DMS153 treated with DMSO at 0.1 percent for 48 hours (cell line): Measurements from ENCODE around the gene HLA-A.

ENCODE experiments used
- DNase-seq: peaks from one replicate; lab custom pipeline; 2025; ENCODE audit not compliant: unreplicated experiment; lab: John Stamatoyannopoulos, UW

Gene HLA-A

DNA sequence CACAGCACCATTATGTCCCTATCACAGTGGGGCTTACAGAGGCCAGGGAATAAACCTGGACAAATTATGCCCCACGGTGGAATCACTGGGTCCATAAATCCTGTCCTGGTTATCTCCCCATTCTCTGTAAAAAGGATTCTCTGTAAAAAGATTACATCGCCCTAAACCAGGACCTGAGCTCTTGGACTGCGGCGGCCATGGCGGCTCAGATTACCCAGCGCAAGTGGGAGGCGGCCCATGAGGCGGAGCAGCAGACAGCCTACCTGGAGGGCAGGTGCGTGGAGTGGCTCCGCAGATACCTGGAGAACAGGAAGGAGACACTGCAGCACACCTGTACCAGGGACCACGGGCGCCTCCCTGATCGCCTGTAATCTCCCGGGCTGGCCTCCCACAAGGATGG, 8.4 kb upstream of the HLA-A start:
- DNase-seq = no peak

DNA sequence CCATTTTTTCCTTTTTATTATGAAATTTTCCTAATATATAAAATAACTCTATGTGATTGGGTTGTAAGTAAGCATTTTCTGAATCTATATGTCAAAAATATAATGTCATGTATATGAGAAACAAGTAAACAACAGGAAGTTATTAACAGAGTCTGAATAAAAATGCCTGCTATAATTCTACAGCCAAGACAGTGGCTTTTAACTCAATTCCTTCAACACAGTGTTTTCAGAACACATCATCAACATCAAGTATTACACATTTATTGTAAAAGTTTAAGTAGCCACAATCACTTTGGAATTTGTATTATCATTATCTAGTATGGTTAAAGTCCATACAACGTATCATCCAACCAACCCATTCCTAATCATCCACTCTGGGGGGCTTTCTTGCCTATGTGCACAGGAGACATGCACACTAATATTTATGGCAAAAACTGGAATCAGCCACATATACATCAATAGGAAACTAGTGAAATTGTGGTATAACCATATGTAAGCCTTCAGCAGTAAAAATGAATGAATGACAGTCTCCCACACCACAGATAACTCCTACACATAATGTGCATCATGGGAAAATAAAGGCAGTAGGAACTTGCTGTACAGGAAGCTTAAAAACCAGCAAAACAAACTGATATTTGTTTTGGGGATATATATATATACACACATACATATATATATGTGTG, 6.9 kb upstream of the HLA-A start:
- no peak for DNase-seq

DNA sequence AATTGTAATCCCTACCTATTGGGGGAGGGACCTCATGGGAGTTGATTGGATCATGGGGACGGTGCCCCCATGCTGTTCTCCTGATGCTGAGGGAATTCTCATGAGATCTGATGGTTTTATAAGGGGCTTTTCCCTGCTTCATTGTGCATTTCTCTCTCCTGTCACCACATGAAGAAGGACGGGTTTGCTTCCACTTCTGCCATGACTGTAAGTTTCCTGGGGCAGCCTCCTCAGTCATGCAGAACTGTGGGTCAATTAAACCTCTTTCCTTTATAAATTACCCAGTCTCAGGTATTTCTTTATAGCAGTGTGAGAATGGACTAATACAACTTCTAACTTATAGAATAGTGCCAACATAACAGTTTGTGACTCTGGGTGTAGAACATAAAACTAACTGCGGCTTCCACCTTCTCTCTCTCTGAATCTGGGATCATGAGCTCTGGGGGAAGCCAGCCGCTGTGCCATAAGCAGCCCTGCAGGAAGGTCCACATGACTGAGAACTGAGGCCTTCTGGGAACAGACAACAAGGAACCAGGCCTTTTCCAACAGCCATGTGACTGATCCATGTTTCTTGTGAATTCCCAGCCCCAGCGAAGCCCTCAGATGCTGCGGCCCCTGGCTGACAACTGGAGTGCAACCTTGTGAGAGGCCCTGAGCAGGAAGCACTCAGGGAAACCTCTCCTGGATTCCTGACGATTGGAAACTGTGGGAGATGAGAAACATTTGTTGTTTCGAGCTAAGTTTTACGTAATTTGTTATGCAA, 3.4 kb upstream of the HLA-A start:
- DNase-seq = no peak

DNA sequence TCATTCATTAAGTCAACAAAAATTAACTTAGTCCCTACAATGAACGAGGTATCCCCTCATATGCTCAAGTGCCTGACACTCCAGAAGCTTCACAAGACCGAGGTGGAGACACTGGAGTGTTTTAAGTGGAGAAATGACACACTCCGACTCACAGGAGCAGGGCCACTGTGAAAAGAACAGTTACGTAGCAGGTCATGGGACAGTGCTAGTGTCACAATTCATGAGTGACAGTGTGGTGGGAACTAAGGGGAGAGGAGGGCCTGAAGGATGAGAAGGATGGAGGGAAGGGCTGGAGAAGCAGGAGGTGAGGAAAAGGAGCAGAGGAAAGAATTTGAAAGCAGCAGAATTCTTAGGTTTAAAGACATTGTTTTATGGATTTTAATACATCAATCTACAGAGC, 1.3 kb upstream of the HLA-A start:
- no peak for DNase-seq

DNA sequence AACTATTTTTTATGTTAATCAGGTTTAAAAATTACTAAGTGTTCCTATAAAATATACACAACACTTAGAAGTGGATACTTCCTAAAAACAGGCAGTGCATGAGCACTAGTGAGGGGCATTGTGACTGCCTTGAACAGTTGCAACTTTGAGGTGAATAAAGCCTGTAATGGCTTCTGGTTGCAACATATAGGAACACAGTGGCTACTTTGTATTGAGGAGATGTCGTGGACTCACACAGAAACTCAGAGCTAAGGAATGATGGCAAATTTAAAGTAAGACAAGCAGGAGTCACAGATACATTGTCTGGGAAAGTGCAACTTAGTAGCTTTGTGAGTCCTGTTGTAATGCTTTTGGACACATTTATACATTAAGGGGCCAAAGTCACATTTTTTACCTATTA, 861 bp upstream of the HLA-A start:
- no peak for DNase-seq

DNA sequence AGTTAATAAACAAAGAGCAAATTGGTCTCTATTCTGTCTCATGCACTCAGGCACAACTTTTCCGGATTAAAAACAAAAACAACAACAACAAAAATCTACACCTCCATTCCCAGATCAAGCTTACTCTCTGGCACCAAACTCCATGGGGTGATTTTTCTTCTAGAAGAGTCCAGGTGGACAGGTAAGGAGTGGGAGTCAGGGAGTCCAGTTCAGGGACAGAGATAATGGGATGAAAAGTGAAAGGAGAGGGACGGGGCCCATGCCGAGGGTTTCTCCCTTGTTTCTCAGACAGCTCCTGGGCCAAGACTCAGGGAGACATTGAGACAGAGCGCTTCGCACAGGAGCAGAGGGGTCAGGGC, 437 bp upstream of the HLA-A start:
- DNase-seq = no peak

DNA sequence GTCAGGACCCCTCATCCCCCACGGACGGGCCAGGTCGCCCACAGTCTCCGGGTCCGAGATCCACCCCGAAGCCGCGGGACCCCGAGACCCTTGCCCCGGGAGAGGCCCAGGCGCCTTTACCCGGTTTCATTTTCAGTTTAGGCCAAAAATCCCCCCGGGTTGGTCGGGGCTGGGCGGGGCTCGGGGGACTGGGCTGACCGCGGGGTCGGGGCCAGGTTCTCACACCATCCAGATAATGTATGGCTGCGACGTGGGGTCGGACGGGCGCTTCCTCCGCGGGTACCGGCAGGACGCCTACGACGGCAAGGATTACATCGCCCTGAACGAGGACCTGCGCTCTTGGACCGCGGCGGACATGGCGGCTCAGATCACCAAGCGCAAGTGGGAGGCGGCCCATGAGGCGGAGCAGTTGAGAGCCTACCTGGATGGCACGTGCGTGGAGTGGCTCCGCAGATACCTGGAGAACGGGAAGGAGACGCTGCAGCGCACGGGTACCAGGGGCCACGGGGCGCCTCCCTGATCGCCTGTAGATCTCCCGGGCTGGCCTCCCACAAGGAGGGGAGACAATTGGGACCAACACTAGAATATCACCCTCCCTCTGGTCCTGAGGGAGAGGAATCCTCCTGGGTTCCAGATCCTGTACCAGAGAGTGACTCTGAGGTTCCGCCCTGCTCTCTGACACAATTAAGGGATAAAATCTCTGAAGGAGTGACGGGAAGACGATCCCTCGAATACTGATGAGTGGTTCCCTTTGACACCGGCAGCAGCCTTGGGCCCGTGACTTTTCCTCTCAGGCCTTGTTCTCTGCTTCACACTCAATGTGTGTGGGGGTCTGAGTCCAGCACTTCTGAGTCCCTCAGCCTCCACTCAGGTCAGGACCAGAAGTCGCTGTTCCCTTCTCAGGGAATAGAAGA, 978 bp downstream of the HLA-A start:
- no peak for DNase-seq

DNA sequence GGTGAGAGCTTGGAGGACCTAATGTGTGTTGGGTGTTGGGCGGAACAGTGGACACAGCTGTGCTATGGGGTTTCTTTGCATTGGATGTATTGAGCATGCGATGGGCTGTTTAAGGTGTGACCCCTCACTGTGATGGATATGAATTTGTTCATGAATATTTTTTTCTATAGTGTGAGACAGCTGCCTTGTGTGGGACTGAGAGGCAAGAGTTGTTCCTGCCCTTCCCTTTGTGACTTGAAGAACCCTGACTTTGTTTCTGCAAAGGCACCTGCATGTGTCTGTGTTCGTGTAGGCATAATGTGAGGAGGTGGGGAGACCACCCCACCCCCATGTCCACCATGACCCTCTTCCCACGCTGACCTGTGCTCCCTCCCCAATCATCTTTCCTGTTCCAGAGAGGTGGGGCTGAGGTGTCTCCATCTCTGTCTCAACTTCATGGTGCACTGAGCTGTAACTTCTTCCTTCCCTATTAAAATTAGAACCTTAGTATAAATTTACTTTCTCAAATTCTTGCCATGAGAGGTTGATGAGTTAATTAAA, 3.0 kb downstream of the HLA-A start:
- no peak for DNase-seq

DNA sequence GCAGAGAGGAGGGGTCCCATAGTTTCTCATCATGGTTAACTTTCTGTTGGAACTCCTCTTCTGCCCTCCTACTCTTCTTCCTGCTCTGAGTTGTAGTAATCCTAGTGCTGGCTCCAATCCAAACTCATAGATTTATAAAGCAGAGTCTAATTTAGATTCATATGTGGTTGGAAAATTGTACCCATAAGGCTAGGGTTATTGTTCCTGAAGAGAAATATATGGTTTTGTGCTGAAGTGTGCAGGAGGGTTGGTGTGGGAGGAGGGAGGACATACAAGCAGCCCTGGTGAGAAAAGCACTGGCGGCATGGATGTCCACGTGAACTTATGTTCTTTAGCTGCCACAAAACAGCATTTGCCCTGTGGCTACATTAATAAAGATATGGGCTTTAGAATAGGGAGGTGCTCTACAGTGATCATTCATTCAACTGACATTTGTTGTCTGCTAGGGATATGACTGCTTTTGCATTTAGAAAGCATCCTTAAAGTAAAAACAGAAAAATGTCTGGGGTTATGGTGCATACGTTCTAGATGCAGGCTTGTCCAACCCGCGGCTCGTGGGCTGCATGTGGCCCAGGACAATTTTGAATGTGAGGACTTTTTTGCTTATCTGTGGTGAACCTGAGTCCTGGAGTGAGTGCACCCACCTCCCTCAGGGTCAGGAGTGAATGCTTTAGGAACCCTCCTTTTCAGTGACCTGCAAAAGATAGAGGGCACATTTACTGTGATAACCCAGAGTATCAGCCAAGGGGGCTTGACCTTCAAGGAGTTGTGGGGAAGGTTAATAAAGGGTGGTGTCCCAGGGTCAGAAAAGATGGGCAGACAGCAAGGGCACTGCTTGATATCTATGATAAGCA, 4.1 kb downstream of the HLA-A start:
- no peak for DNase-seq

DNA sequence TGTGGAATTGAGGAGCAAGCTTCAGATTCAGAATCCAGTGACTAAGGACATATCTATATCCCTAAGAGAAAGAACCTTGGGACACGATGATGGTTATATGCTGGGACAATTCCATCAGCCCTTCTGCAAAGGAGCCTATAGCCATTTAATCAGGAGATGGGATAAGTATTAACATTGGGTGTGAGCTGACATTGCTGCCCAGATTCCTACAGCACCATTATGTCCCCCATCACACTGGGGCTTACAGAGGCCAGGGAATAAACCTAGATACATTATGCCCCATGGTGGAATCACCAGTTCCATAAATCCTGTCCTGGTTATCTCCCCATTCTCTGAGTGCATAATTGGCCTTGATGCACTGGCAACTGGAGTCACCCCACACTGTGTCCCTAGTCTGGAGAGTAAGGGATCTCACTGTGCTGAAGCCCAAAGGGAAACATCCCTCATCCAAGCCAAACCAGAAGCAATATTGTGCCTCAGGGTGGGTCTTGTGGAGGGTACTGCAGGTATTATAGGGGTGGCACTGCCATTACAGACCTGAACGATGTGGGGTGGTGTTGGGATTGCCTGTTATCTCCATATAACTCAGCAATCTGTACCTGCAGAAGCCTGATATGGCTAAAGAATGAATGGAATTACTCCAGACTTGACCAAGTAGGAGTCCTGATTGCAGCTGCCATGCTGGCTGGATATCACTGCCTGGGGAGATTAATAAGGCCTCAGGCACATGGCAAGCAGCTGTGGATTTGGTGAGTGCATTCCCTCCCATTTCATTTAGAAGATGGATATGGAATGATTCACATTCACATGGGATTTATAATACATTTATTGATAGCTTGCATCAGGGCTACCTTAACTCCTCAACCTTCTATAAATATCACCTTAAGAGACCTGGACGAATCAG, 5.0 kb downstream of the HLA-A start:
- no peak for DNase-seq

DNA sequence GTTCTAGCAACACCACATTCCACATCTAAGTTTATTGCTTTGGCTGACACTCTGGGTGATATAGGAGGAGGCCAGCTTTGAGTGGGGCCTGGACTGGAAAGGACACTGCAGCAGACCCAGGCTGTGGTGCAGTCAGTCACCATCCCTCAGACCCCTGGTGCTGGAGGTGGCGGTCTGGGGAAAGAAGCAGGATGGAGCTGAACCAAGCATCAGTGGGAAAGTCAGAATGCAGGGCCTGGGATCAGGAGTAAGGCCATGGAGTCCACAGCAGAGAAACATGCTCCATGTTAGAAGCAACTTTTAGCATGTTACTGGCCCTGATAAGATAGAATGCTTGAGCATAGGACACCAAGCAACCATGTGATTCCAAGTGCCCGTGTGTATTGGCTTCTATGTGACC, 5.9 kb downstream of the HLA-A start:
- no peak for DNase-seq

DNA sequence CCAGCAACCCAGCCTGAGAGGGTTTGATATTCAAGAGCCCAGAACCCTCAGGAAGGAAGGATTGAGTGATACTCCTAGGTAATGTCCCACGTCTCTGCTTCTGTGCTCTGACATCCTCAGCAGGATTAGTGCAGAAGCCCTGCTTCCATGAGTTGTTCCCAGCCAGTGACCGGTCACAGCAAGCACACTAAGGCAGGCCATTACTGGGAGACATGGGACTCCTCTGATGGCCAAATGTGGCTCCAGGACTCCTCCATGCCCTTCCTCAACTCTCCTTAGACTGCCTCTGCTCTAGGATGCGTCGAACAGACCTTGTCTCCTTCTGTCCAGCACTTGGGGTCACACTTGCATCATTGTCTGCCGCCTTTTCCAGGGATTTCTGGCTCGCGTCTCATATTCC, 7.6 kb downstream of the HLA-A start:
- DNase-seq = no peak

DNA sequence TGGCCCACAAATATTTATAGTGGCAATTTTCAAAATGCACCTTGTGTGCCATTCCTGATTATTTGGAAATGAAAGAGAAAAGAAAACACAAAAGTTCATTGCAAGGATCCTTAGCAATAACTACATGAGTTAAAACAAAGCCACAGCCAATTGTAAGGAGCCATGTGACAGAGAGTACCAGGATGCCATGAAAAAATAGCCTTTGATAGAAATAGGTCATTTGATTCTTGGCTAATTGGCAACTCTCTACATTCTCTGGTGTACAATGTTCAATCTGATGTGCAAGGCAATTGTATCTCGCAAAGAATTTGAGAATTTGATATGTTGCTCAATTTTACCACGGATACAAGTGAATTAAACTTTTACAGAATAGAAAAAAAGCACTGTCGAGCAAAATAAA, 9.6 kb downstream of the HLA-A start:
- no peak for DNase-seq

DNA sequence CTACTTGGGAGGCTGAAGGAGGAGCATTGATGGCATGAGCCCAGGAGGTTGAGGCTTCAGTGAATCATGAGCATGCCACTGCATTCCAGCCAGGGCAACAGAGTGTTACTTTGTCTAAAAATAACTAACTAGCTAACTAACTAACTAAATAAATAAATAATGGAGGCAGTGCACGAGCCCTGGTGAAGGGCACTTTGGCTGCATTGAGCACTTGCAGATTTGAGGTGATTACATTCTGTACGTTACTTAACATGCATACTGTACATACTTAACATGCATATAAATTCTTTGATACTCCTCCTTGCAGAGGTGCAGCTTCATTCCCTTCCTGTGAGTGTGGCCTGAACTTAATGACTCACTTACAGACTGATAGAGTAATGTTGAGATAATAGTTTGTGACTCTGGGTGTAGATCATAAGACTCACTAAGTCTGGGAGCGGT, 10.7 kb downstream of the HLA-A start:
- no peak for DNase-seq

DNA sequence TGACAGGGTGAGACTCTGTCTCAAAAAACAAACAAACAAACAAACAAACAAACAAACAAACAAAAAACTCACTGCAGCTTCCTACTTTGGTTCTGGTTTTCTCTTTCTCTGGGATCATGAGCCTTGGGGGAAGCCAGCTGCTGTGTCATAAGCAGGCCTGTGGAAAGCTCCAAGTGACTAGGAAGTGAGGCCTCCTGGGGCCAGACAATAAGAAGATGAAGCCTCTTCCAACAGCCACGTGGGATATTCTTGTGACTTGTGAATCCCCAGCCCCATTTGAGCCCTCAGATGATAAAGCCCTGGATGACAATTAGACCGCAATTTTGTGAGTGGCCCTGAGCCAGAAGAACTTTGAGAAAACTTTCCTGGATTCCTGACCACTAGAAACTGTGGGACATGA, 11.4 kb downstream of the HLA-A start:
- no peak for DNase-seq

DNA sequence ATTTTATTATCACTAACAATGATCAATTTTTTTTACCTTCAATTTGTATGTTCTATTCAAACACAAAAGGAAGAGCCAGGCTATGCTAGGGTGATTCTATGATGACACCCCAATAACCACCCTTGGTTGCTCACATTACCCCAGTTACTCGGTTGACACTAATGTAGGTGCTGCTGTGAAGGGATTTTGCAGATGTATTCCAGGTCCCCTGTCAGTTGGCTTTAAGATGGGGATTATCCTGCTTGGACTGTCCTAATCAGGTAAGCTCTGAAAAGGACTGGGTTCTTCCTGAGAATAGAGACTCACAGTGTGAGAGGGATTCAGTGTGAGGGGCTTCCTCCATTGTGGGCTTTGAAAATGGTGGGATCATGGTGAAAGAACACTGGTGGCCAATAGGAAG, 11.9 kb downstream of the HLA-A start:
- no peak for DNase-seq

DNA sequence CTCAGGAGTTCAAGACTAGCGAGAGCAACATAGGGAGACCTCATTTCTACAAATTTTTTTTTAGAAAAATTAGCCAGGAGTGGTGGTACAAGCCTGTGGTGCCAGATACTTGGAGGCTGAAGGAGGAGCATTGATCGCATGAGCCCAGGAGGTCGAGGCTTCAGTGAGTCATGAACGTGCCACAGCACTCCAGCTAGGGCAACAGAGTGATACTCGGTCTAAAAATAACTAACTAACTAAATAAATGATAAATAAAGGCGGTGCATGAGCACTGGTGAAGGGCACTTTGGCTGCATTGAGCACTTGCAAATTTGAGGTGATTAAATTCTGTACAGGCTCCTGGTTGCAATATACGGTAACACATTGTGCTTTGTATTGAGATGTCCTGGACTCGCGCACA, 13.5 kb downstream of the HLA-A start:
- no peak for DNase-seq

DNA sequence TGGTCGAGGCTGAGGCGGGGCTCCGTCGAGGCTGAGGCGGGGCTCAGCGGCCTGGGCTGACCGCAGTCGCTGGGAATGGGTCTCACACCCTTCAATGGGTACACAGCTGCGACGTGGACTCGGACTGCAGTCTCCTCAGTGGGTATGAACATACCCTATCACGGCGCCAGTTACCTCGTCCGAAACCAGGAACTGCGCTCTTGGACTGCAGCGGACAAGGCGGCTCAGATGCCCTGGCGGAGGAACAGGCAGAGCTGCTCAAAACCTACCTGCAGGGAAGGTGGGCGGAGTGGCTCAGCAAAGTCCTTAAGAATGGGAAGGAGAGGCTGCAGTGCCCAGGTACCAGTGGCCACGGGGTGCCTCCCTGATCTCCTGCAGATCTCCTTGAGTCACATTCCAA, 14.2 kb downstream of the HLA-A start:
- no peak for DNase-seq

DNA sequence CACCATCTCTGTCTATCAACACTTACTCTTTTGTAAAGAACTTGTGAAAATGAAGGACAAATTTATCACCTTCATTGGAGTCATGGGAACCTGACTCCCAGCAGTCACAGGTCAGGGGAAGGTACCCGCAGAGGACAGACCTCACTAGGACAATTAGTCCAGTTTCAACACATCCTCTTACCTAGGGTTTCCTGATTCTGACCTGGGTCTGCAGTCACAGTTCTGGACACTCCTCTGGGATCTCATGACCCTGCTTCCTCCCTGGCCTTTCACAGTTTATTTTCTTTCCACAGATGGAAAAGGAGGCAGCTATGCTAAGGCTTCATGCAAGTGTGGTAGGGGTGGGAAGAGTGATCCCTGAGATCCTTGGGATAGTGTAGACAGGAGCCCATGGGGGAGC, 15.7 kb downstream of the HLA-A start:
- no peak for DNase-seq

DNA sequence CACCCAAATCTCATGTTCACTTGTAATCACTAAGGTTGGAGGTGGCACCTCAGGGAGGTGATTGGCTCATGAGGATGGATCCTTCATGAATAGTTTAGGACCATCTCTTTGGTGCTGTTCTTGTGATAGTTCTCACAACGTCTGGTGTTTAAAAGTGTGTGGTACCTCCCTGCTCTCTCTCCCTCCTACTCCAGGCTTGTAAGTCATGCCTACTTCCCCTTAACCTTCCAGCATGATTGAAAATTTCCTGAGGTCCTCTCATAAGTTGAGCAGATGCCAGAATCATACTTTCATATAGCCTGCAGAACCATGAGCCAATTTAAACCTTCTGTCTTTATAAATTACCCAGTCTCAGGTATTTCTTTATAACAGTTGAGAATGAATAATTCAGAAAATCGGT, 16.6 kb downstream of the HLA-A start:
- no peak for DNase-seq
